Peyer's patch (tissue), 4 donors: ENCODE results near the gene TMEM231. TPM values are rescaled to one million over a fixed set of nuclear protein-coding genes. Genes with fewer than 3 reads are reported as not detected.
"Not testable (repeated sequence)": the region's sequence is repeated elsewhere in the genome, so short reads cannot be mapped to it uniquely, and the experiment has no call there.

Experiments used
- DNase-seq, 3 donors: peaks; one replicate each; pipeline ENCODE4 v3.0.0-alpha.2; 2017 to 2019
- H3K27ac ChIP-seq, 4 donors: fragments of 200-600 bp; sonication (generic); one replicate each; pipeline ENCODE4 v1.5.1; 2016 to 2019
- H3K27me3 ChIP-seq, 2 donors: fragments of 200-600 bp; sonication (generic); one replicate each; pipeline ENCODE4 v1.5.1; 2019
- H3K36me3 ChIP-seq, 3 donors: fragments of 200-600 bp; sonication (generic); one replicate each; pipeline ENCODE4 v1.5.1; 2016 to 2019
- H3K4me1 ChIP-seq, 4 donors: fragments of 200-600 bp; sonication (generic); one replicate each; pipeline ENCODE4 v1.5.1; 2016 to 2019
- H3K4me3 ChIP-seq, 4 donors: fragments of 200-600 bp; sonication (generic); 1 replicate in 3 of 4; 2 replicates in 1 of 4; pipeline ENCODE4 v1.5.1; 2016 to 2019; ENCODE audit warnings: mild to moderate bottlenecking in 1 of 4
- H3K9me3 ChIP-seq, 4 donors: fragments of 200-600 bp; sonication (generic); one replicate each; pipeline ENCODE4 v1.5.1; 2016 to 2019; ENCODE audit warnings: mild to moderate bottlenecking in 1 of 4
- CTCF ChIP-seq, 6 experiments: fragments of 450-650 bp in 4 of 6; fragments of 200-600 bp in 2 of 6; sonication (generic) in 1 of 6; IDR thresholded peaks; one replicate each; pipeline ENCODE4 v1.5.1; 2017 to 2019; ENCODE audit warnings: antibody characterized with exemption in 6 of 6, mild to moderate bottlenecking in 3 of 6, moderate library complexity in 1 of 6
- POLR2A ChIP-seq, 2 donors: fragments of 450-650 bp; IDR thresholded peaks; one replicate each; pipeline ENCODE4 v1.5.1; 2017; ENCODE audit warnings: antibody characterized with exemption in 2 of 2, mild to moderate bottlenecking in 2 of 2, moderate library complexity in 2 of 2
- total RNA-seq, 4 donors: library from RNA; depleted of rRNA; stranded (reverse); fragments of >200 nt; gene quantifications; one replicate each; pipeline ENCODE4 v1.1.0, GENCODE V29; 2016

TMEM231 gene
- total RNA-seq, 4 donors from 2014 or later = 3.3 to 17.9 (median 4.0) TPM

- no peaks in the 10 kb centered on the region for H3K27me3 ChIP-seq
- TF ChIP-seq CTCF (IDR thresholded peaks at IDR 0.05) (no peak), POLR2A (IDR thresholded peaks at IDR 0.05) (no peak)
- no peaks in the 10 kb centered on the region for H3K4me1 ChIP-seq
- no peak overlapping the region for H3K4me3 ChIP-seq
- no peak for DNase-seq
- H3K9me3 ChIP-seq = no peaks in the 10 kb centered on the region
- H3K36me3 ChIP-seq = no peaks in the 10 kb centered on the region
- H3K27ac ChIP-seq = no peak overlapping the region
These were observed 53.0 kb downstream of the TMEM231 start for GRCh38 chr16:75502916-75503605.

GRCh38 chr16:75501820-75502219 lies 54.2 kb downstream of the TMEM231 start:
- not testable (repeated sequence) for DNase-seq, H3K4me3 ChIP-seq, H3K4me1 ChIP-seq, H3K27me3 ChIP-seq, H3K9me3 ChIP-seq, H3K36me3 ChIP-seq
- peak overlapping the region in 1 of 4 donors; percentile 26 for H3K27ac ChIP-seq

- DNase-seq = no peak
- H3K27ac ChIP-seq = peak overlapping the region in 1 of 4 donors; percentile 26
- no peaks in the 10 kb centered on the region for H3K9me3 ChIP-seq
- H3K4me1 ChIP-seq = no peaks in the 10 kb centered on the region
- H3K4me3 ChIP-seq = no peak overlapping the region
- no peaks in the 10 kb centered on the region for H3K27me3 ChIP-seq
- H3K36me3 ChIP-seq = no peaks in the 10 kb centered on the region
- no peak for TF ChIP-seq CTCF (IDR thresholded peaks at IDR 0.05)
- no peak for TF ChIP-seq POLR2A (IDR thresholded peaks at IDR 0.05)
These were observed 54.7 kb downstream of the TMEM231 start for GRCh38 chr16:75501359-75501758.

GRCh38 chr16:75498605-75499322 lies 57.3 kb downstream of the TMEM231 start:
- H3K36me3 ChIP-seq, H3K27ac ChIP-seq, H3K4me3 ChIP-seq, H3K27me3 ChIP-seq, H3K9me3 ChIP-seq: not testable (repeated sequence)
- peaks cover 0 to 15% (median 6%) of the 10 kb centered on the region in 4 donors for H3K4me1 ChIP-seq
- DNase-seq = peak in 2 of 3 donors; percentile 70 to 78

GRCh38 chr16:75497558-75497957 lies 58.5 kb downstream of the TMEM231 start:
- Histone ChIP-seq H3K4me1 (peaks cover 0 to 15% (median 6%) of the 10 kb centered on the region in 4 donors), H3K9me3 (no peaks in the 10 kb centered on the region), H3K27me3 (no peaks in the 10 kb centered on the region), H3K27ac (no peak overlapping the region), H3K36me3 (no peaks in the 10 kb centered on the region), H3K4me3 (no peak overlapping the region)
- no peak for DNase-seq
- no peak for TF ChIP-seq POLR2A (IDR thresholded peaks at IDR 0.05)
- TF ChIP-seq CTCF (IDR thresholded peaks at IDR 0.05) = no peak

GRCh38 chr16:75495076-75495674 lies 60.9 kb downstream of the TMEM231 start, which contains the start of gene CHST6:
Gene CHST6, minus strand, starts transcription at chr16:75495441. Its CDS starts 15,613 bp downstream, at chr16:75479828.
- H3K36me3 ChIP-seq = no peaks in the 10 kb centered on the region
- no peaks in the 10 kb centered on the region for H3K9me3 ChIP-seq
- peak within 1 kb of the TSS; percentile 12 to 44 (median 38) for H3K4me3 ChIP-seq
- no peak for TF ChIP-seq CTCF (IDR thresholded peaks at IDR 0.05)
- TF ChIP-seq POLR2A (IDR thresholded peaks at IDR 0.05) = no peak
- peaks cover 0 to 19% (median 6%) of the 10 kb centered on the region in 4 donors for H3K4me1 ChIP-seq
- H3K27me3 ChIP-seq = no peaks in the 10 kb centered on the region
- peak in 1 of 3 donors; percentile 65 for DNase-seq
- no peak within 1 kb of the TSS for H3K27ac ChIP-seq
